Activated gamma-delta T cell treated with Interleukin-2 at 50 U/mL for 16 hours (primary cell): ENCODE data around the gene LORICRIN.

Source experiments
- DNase-seq: peaks from one replicate; pipeline ENCODE4 v3.0.0-alpha.2; 2020

Gene LORICRIN

GRCh38 chr1:153307221-153307600, 47.7 kb downstream of the LORICRIN start:
- no peak for DNase-seq

DNA sequence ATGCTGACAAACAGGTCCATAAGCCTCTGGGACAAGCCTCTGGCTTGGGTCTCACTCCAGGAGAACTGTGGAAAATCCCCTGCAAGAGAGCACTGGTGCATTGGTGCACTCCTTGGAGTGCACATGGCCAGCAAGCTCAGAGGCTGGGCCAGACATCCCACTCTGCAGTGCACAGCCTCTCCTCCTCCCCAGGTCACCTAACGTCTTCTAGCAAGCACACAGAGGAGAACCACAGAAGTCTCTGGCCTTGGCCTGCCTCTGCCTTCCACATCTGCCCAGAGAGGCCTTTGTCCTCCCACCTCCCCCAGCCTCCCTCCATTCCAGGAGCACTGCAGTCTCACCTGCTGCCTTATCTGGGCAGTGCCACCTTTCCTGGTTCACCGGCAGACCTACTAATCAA, 49.1 kb downstream of the LORICRIN start:
- no peak for DNase-seq

GRCh38 chr1:153309441-153309840, 50.0 kb downstream of the LORICRIN start:
- no peak for DNase-seq

DNA sequence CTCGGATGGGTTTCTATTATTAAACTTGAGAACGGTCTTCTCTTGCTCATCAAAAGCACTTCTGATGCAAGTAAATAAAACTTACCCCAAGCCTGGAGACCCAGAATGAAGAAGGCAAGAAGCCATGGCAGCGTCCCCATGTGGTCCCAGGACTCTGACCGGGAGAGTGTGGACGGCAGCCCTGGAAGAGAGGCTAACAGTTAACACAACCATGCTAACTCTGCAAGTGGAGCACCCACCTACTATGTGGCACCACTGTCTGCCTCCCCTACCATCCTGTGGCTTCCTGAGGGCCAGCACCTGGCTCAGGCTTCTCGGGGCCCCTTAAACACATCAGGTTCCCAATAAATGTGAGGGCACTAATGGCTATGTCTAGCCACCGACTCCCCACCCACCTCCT, 51.0 kb downstream of the LORICRIN start:
- DNase-seq: no peak
